VCaP (cell line): ENCODE results near the gene COMMD10.
A peak's percentile ranks its signal among the peaks of the same experiment; 100 is the strongest.

Experiments
- H3K27ac ChIP-seq: fragments of 450-650 bp; 2 replicates; pipeline ENCODE4 v1.5.1; 2017
- CTCF ChIP-seq: fragments of 450-650 bp; conservative IDR thresholded peaks from 2 replicates; pipeline ENCODE4 v1.5.1; 2017; ENCODE audit warnings: mild to moderate bottlenecking, moderate library complexity

The COMMD10 gene

DNA sequence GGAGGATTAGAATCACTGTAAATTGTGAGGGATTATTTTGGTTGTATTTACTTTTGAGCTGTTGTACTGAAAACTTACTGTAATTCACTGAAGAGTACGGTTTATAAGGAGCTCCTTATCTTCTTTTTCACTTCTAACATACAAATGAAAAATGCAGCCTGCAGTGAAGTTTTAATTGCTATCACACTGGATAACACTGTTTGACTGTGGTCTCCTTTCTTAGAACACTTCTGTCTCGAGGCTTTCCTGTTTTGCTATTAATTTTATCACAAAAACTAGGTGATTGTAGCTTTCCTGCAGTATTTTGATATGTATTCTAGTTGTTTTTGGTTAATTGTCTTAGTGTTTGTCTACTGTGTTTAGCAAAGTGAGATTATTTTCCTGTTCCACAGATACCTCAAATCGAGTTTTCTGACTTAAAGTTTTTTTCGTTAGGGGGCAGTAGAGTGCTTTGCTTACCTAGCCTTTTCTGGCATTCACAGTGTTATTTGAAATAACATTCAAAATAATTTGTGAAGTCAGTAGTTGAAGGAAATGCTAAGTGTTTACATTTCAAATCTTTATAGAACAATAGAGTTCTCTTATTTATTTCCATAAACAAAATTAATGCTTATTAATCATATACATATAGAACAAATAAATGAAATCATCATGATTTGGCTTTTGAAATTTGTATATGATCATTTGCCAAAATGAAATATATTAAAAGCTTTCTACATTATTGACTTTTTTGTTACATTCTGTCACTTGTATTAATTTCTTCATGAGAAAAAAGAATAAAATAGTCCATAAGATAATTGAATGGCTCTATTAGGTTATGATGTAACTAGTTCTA, 52.9 kb downstream of the COMMD10 start:
- H3K27ac ChIP-seq = peak overlapping the region; percentile 36
- peak; percentile 86 for TF ChIP-seq CTCF

DNA sequence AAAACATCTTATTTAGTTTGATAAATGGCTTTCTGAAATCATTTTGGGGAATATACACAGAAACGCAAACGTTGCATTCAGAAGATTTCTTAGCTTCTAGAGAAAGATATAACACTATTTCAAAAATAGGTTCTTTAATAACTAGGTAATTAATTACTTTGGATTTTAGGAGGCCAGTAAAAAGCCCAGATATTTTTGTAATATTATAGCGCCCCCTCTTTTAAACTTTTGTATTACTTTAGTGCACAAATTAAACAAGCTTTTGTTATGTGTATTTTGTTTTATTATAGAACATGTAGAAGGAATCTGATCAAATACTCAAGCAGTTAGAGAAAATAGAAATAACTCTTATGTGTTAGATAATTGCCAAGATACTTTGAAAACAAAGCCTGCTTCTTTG, 57.7 kb downstream of the COMMD10 start:
- no peak overlapping the region for H3K27ac ChIP-seq
- TF ChIP-seq CTCF = no peak

DNA sequence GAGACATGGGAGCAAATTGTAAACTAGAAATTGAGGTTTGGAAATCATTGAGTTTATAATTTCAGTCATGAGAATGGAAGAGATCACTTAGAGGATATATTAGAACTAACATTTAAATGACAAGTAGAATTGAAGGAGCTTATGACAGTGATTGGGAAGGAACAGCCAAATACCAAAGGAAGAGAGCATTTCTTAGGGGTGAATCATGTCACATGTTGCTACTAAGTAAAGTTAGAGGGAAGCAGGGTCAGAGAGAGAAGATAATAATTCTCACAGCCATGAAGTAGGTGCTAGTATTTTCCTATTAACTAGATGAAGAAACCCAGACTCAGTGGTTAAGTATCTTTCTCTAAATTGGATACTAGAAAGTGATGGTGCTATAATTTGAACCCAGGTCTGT, 59.3 kb downstream of the COMMD10 start:
- no peak for TF ChIP-seq CTCF
- no peak overlapping the region for H3K27ac ChIP-seq

DNA sequence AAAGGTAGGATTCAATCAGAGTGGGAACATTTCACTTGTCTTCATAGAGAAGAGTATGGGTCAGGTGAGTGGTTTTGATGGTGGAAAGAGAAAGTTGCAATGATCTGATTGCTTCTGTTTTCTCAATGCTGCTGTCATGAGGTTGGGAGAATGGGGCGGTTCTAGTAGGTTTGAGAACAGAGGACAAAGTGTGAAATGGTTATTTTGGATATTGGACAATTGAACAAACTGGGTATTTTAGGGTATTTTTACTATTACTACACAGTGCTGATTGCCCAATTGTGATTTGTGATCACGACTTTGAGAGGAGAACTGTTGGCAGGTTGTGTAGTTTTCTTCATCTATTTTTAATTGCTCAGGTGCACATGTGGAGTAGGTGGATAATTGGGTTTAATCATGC, 60.2 kb downstream of the COMMD10 start:
- no peak overlapping the region for H3K27ac ChIP-seq

GRCh38 chr5:116145416-116145815, 60.6 kb downstream of the COMMD10 start:
- TF ChIP-seq CTCF = no peak
- no peak overlapping the region for H3K27ac ChIP-seq

More for the DNA sequence above, 60.2 kb downstream of the COMMD10 start:
- no peak for TF ChIP-seq CTCF

DNA sequence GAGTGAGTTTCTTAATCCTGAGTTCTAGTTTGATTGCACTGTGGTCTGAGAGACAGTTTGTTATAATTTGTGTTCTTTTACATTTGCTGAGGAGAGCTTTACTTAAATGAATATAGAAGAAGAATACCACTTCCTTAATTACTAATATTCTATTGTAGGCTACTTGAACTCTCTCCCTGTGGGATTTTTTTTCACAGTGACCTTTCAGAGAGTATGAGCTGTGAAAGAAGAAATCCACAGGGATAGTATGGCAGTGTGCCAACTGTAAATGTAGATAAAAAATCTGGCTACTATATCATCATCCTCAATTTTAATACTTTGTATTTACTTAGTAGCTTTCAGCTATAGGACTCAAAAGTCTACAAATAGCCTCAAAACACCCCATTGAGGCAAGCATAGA, 67.3 kb downstream of the COMMD10 start:
- H3K27ac ChIP-seq = no peak overlapping the region
- no peak for TF ChIP-seq CTCF

- no peak overlapping the region for H3K27ac ChIP-seq
- TF ChIP-seq CTCF = no peak
These were observed 68.9 kb downstream of the COMMD10 start for GRCh38 chr5:116153687-116154174.
